Activated effector memory CD4-positive, alpha-beta T cell treated with anti-CD3 and anti-CD28 coated beads, Interleukin-2, amount 50 U/mL, for 16 hours (primary cell): ENCODE results near the gene CALCOCO1.

Experiments
- DNase-seq: peaks from one replicate; pipeline ENCODE4 v3.0.0-alpha.2; 2020

The CALCOCO1 gene

GRCh38 chr12:53659011-53659551 lies 68.2 kb downstream of the CALCOCO1 start:
- no peak for DNase-seq
